CD4-positive, alpha-beta T cell treated with Interferon gamma for 1 hour (primary cell): ENCODE results near the gene RHBDF1.

Source experiments
- DNase-seq: peaks from one replicate; pipeline ENCODE4 v3.0.0-alpha.2; 2020

The RHBDF1 gene

DNA sequence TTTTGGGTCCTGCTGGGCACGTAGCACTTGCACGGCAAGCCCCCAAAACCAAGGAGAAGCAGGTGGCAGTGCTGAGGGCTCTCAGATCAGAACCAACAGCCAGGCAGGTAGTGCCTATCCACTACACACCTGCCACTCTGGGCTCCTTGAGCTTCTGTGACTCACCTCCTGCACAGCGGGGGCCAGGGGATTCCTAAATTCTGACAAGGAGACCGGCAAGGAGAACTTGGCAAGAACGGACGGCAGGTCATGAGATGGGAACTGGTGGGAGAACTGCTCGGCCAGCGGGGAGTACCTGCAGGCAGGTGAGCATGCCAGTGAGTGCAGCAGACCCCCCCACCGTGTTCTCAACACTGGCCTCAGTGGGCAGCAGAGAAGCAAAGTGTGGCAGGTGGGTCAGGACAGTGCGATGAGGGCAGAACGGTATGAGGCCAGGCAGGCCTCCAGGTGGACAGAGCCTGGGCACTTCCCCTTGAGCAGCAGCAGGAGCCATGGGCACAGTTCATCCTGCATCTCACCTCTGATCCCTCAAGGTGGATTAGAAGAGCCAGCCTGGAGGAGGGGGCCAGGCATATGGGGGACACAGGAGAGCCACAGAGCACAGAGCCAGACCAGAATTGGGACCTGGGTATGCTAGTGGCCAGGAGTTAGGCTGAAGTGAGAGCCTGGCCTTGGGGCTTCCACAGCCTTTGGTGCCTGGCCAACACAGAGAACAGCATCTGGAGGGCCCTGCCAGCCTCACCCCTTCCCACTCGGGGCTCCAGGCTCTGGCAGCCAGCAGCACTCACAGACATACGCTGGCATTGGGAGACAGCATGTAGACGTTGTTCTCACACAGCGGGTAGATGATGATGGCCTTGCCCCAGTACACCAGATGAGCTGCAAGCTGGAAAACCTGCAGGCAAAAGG is 20.3 kb upstream of the RHBDF1 start:
- no peak for DNase-seq

DNA sequence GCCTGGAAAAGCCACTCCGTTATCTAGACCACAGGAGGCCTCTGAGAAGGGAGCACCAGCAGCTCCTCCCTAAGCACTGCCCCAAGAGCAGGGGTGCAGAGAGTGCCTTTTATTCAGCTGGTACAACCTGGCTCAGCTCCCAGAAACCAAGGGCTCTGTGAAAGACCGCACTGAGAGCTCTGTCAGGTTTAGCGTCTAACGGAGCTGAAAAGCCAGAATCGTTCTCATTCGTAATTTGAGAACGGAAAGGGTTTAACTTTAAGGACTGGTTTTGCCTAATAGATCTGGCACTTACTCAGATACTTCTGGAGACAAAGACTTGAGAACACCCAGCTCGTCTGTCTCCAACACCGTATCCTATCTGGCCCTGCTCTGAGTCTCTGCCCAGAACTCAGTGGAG is 19.1 kb upstream of the RHBDF1 start:
- DNase-seq: no peak

DNA sequence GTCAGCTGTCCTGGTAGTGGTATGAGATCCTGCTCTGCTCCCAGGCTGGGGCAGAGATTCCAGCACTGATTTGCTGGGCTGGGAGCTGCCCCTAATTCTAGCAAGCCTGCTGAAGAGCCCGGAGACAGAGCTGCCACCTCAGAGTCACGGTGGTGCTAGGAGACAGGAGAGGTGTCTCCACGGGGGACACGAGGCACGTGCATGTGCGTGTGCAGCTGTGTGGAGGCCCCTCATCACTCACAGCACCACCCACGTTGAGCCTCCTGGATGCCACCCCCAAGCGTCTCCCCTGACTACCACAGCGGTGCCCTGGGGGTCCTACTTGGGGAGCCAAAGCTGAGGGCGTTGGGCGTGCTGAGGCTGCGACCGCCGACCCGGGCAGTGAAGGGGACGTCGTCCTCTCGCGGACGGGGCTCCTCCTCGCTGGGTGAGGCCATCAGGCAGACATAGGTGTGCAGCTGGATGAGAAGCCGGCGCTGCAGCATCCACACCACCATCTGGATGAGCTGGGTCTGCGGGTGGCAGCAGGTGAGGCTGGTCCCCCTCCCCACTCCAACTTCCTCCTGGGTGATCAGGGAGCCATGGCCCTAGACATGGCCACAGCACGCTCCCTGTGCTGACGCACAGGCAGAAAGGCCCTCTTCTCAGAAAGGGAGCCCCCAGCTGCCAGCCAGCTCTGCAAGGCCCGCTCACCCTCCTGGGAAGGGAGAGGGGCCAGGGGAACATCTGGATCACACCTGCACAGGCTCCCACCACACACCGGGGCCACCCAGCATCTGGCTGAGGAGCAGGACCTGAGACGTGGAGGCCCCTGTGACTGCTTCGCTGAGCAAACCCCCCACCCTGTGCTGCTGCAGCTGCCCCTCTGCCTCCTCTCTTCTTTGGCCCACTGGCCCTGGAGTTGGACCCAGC is 17.2 kb upstream of the RHBDF1 start:
- DNase-seq: no peak

DNA sequence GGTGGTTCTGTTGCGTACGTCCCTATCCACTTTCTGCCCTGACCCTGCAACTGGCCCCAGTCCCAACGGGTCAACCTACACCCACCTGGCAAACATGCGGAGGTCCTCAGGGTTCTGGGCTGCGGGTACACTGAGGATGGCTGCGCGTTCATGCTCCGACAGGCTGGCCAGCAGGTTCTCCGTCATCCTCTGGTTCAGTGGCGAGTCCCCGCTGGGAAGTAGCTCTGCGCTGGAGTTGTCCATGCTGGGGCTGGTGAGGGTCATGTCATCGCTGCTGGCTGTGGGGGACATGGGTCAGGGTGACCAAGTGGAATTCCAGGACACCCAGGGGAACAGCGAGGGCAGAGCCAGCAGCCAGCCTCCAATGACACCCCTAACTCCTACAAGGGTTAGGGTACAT is 16.2 kb upstream of the RHBDF1 start:
- no peak for DNase-seq

DNA sequence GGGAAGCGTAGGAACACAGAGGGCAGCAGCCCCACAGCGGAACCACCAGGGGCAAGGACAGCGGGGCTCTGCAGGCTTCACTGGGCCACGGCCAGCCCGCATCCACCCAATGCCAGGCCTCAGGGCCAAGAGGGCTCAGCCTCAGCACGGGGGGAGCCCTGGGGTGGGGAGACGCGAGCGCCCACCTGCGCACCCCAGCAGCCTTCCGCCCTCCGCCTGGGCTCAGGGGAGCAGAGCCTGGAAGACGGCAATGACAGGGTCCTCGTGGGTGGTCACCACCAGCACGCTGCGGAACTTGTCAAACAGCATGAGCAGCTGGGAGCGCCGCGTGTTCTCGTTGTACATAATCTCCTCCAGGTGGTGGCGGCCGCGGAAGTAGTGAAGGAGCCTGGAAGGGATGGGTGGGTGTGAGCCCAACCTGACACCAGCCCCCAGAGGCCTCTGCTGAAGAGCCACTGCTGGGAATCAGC is 14.1 kb upstream of the RHBDF1 start:
- DNase-seq: no peak

DNA sequence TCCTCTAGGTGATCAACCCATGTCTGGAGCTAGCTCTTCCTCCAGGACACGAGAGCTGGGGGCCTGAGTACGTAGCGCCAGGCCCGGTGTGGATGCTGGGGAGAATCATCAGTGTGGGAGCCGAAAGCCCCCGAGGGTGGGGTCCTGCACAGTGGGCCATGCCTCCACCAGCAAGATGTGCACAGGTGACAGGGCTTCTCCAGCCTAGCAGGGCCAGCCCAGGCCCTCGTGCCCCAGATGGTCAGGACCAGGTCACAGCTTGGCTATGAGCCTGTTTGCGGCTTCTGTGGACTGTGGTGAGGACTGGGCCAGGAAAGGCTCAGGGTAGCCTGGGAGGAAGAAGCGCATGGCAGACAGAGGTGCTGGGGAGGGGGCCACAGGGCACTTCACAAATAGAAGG is 13.4 kb upstream of the RHBDF1 start:
- no peak for DNase-seq

DNA sequence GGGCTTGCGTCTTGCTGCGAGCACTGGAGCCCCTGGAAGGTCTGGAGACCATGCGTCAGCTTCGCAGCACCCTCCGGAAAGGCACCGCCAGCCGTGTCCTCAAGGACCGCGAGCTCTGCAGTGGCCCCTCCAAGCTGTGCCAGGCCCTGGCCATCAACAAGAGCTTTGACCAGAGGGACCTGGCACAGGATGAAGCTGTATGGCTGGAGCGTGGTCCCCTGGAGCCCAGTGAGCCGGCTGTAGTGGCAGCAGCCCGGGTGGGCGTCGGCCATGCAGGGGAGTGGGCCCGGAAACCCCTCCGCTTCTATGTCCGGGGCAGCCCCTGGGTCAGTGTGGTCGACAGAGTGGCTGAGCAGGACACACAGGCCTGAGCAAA is 13.0 kb upstream of the RHBDF1 start:
- no peak for DNase-seq

DNA sequence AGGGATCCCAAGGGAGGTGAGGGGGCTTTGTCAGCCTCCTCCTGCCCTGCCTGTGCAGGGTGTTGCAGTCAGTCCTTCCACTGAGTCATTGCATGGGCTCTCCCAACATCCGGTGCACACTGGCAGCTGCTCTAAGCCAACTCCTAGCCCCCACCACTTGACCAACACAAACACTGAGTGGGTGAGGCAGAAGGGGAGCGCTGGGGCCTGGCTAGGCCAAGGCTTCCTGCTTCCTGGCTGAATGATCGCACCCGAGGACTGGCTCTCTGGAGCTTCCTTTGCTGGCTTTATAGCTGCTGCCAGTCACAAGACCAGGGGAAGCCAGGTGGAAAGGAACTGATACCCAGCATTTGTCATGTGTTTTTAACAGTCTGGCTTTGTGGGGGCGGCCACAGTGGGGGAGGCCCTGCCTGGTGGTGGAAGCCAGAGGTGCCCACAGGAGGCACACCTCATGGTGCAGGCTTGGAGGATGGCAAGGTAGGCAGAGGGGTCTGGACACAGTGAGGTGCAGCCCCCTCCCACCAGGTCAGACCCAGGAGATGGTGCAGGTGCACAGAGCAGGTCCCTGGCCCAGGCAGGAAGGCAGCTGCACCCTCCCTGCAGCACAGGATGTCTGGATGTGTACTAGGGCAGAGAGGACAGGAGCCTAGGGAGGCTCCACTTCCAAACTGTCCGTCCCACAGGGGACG is 12.4 kb upstream of the RHBDF1 start:
- DNase-seq: peak; percentile 38

DNA sequence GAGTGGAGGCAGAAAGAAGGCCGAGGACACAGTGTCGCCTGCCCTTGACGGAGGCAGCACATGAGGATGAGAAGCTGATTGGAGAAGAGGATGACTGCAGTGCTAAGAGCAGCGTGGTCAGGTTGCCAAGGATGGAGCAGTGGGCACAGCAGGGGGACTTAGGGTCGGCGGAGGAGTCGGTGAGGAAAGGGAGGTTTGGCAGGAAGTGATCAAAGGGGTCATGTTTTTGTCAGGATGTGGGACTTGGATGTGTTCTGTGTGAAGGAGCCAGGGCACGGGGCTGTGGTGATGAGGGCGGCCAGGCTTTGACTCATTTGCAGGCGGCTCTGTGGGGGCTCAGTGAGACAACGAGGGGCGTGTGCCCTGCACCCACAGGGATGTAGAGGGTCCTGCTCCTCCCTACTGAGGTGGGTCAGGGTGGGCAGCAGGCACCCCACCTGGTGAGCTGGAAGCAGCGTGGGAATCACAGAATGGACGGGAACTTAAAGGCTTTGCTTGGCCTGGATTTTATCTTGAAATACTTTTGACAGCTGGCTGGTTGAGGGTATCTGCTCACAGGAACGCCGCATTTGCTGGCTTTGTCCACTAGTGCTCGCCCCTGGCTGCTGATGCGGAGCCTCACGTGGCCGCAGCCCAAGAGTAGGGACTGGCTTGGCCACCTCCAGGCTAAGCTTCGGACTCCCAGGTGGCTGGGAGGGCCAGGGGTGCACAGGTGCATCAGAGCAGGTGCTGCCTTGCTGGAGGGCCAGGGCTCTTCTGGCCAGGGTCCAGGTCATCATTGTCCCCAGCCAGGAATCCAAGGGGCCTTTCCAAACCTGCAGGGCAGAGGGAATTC is 11.6 kb upstream of the RHBDF1 start:
- DNase-seq: no peak

DNA sequence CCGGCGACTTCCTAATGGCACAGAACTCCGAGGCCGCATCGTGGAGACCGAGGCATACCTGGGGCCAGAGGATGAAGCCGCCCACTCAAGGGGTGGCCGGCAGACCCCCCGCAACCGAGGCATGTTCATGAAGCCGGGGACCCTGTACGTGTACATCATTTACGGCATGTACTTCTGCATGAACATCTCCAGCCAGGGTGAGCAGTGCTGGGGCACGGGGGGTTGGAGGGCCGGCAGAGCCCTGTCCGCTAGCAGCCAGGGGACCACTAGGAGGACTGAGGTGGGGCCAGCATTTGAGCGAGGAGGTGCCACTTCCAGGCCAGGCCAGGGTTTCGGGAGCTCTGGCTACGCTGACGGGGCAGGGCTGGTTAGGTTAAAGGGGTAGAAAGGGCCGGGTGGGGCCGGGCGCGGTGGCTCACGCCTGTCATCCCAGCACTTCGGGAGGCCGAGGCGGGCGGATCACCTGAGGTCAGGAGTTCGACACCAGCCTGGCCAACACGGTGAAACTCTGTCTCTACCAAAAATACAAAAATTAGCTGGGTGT is 10.7 kb upstream of the RHBDF1 start:
- DNase-seq: no peak

DNA sequence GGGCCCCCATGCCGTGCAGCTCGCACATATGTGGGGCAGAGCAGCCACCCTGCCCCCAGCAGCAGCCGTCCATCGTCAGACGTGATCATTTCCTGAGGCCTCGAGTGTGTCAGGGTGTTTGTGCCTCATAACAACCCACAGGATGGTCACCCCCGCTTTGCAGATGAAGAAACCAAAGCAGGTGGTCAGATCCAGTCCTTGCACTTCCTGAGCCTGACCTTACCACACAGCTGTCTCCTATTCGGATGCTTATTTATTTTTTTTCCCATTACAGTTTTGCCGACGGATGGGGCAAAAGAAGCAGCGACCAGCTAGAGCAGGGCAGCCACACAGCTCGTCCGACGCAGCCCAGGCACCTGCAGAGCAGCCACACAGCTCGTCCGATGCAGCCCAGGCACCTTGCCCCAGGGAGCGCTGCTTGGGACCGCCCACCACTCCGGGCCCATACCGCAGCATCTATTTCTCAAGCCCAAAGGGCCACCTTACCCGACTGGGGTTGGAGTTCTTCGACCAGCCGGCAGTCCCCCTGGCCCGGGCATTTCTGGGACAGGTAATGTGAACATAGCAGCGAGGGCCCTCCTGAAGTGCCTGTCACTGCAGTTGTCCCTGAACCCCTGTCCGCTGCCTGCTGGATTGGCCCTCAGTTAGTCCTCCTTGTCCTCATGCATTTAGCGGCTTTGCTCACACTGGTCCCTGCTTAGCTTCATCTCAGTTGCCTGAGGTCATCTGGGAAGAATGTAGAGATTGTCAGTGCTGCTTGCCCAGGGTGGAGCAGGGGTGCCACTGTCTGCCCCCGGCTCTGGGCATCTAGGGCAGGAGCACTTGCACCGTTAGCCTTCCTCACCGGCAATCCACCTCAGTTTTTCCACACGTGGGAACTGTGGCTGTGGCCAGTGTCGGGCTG is 7.0 kb upstream of the RHBDF1 start:
- DNase-seq: no peak

DNA sequence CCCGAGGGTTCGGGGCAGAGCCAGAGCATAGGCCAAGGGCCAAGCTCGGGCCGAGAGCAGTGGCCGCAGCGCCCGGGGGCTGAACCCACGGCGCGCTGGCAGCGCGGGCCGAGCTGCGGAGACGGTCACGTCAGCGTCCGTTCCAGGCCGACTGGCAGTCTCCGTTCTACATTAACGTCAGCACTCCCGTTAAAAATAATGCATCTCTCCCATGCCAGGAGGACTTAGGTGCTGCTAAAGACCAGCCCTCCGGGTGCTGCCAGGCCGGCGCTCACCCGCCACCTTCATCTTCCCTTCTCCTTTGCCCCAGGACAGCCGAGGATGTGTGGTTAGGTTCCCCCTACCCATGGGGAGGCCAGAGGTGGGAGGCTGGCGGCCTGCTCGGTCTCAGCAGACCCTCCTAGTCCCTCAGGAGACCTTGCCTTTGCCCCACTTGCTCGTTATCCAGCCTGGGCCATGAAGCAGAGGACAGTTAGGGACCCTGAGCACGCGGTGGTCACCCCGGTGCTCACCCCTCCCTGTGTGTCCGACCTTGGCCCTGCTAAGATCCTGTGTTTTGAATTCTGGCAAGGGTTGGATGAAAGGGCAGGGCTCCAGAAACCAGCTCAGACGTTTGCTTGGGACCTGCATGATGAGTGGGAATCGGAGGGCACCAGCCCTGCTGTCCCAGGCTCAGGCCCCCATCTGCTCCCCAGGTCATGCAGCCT is 6.2 kb upstream of the RHBDF1 start:
- no peak for DNase-seq

DNA sequence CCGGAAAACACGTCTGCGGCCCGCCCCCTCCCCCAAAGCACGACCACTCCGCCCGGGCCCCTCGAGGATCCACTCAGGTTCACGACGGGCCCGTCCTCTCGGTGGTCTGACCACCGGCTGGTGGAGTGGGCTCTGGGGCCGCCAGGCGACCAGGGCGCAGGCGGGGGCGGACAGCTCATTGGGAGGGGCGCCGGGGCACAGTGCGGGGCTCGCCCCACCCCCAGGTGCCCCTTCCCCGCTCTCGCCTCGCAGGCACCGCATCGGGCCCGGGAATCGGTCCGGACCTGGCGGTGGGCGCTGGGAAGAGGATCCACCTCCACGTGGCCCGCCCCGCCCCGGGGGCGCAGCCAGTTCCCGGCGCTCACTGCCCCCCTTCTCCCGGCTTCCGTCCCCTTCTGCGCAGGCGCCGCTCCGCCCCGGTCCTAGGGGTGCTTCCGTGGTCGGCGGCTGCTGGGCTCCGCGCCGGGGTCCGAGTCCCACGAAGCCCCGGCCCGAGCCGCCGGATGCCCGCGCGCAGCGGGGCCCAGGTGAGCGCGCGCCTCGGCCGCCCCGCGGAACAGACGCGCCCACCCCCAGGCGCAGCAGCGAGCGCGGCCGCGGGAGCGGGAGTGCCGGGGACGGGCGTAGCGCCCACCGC is 5.5 kb upstream of the RHBDF1 start, which contains the start of gene MPG:
Gene MPG (plus strand): TSS at position 419 of the 637 bp plus-strand sequence. CDS start 85 bp downstream, at position 504.
- DNase-seq: peak; percentile 78

DNA sequence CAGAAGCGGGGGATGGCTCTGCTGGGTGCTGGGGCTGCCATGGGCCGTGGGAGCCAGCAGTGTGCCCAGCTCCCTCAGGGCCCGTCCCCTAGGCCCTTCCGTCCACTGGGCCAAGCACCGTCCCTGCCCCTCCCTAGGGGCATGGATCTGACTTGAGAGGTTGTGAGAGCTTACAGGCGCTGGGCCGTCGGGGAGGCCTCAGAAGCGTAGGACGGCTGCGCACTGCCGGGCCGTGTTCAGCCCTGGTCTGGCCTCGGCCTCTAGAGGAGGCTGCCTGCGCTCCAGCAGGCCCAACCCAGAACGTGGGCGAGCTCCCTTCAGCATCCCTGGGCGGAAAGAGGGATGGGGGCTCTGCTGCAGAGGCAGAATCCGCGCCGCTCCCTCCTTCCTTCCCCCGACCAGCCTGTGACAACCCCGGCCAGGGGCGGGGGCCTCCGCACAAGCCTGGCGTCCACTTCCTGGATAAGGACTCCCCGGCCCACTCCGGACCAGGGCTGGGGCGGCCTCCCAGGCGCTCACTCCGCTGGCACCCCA is 4.9 kb upstream of the RHBDF1 start:
- DNase-seq: no peak

DNA sequence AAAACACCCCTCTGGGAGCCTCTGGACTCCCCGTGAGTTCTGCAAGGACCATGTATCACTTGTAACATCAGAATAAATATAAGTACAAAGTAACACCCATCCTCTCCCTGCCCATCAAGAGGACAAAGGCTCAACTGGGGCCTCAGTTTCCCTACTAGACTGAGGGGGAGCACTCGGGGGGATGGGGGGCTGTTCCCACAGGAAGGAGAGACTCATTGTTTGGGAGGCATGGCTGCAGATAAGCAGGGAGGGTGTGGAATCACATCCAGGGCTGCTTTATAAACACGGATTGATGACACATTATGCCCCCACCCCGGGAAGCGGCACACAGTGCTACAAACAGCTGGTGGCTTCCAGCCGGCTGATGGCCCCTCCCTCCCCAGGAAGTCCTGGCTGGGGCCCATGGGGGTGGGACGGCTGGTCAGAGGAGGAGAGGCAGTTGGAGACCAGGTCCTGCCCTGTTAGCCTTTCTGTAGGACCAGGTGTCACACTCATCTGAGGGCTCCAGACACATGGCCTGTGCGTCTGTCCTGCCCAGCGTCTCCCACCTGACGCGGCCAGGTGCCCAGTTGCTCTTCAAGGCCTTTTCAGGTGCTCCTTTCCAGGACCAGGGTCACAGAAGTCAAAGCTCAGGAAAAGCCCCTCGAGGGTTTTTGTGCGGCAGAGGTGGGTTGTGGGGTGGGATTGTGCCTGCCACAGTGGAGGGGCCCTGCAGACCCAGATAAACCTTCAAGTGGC is 4.3 kb upstream of the RHBDF1 start:
- no peak for DNase-seq

DNA sequence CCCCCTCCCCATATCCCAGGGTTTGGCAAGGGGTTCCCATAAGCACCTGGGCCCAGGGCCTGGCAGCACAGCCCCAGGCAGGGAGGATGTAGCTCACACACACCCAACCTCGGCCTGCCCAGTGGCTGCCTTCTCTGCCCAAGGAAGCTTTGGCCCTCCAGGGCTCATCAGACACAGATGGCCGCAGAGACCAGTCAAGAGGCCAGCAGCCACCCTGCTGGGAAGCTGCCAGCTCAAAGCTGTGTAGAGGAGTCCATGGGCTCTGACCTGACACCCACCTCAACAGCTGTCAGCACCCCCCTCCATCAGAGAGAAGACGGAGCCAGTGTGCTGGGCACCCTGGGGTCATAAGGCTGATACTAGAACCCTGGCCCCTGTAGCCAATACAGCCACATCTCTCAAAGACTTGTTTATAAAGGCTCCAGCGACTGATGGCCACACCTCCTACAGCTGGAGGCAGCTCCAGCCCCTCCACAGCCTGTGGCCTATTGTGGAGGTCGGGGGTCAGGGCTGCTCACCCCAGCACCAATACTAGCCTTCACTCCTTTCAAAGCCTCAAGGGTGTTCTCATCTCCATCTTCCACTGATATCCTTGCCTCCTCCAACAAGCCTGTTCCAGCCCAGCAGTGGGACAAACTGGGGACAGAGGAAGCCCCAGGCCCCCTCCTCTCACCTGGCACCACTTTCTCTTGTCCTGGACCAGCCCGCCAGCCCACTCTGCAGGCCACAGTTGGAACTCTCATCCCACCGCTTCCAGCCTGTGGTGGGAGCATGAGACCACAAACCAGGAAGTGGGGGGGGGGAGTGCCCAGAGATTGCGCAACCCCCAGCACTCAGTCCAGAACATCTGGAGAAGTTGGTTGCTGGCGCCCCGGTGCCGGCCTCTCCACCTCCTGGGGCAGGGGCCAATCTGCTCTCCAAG is 3.4 kb upstream of the RHBDF1 start:
- no peak for DNase-seq

DNA sequence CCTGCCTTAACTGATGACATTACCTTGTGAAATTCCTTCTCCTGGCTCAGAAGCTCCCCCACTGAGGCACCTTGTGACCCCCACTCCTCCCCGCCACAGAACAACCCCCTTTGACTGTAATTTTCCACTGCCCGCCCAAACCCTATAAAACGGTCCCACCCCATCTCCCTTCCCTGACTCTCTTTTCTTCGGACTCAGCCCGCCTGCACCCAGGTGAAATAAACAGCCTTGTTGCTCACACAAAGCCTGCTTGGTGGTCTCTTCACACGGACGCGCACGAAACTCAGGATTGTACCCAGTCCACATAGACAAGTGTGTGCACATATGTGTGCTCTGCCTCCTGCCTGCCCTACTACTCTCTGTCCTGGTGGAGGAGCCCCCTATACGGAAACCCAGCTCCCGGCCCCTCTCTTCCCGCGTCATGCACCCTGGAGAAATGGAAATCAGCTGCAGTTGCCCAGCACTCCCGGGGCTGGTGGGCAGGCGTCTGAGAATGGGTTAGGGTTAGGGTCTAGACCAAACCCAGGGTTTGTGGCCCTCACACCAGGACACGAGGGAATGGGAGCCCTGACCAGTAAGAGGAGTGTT is 2.4 kb upstream of the RHBDF1 start:
- DNase-seq: no peak
